Endodermal cell (in vitro differentiated cells): ENCODE measurements around the gene RAB3GAP2. TPM values are rescaled to one million over a fixed set of nuclear protein-coding genes. Genes with fewer than 3 reads are reported as not detected.

ENCODE experiments used
- DNase-seq: peaks from one replicate; pipeline ENCODE4 v3.0.0-alpha.2; 2017
- H3K27ac ChIP-seq: 2 replicates; pipeline ENCODE4 v1.5.1; 2013; ENCODE audit warnings: mild to moderate bottlenecking, low read depth, low read length, moderate library complexity
- H3K27me3 ChIP-seq: 2 replicates; pipeline ENCODE4 v1.6.1; 2013; ENCODE audit warnings: mild to moderate bottlenecking, low read length, moderate library complexity; ENCODE audit not compliant: insufficient read depth, control insufficient read depth, poor library complexity, severe bottlenecking
- H3K36me3 ChIP-seq: 2 replicates; pipeline ENCODE4 v1.7.0; 2013; ENCODE audit warnings: mild to moderate bottlenecking, low read length, moderate library complexity; ENCODE audit not compliant: control insufficient read depth, insufficient read depth
- H3K4me1 ChIP-seq: one replicate; pipeline ENCODE4 v1.7.0; 2013; ENCODE audit warnings: low read length; ENCODE audit not compliant: control insufficient read depth, insufficient read depth
- H3K4me3 ChIP-seq: 2 replicates; pipeline ENCODE4 v1.5.1; 2013; ENCODE audit warnings: mild to moderate bottlenecking, low read length, moderate library complexity
- H3K9ac ChIP-seq: 2 replicates; pipeline ENCODE4 v1.6.1; 2013; ENCODE audit warnings: mild to moderate bottlenecking, low read length, moderate library complexity; ENCODE audit not compliant: poor library complexity, severe bottlenecking; ENCODE audit errors: extremely low read depth
- H3K9me3 ChIP-seq: 2 replicates; pipeline ENCODE4 v1.6.1; 2013; ENCODE audit warnings: mild to moderate bottlenecking, low read length, moderate library complexity; ENCODE audit not compliant: control insufficient read depth
- H3K27ac Mint-ChIP-seq: 2 replicates; pipeline ENCODE4 v1.8.0; 2020; ENCODE audit warnings: mixed read lengths
- H3K27me3 Mint-ChIP-seq: 2 replicates; pipeline ENCODE4 v1.8.0; 2021; ENCODE audit warnings: mild to moderate bottlenecking, mixed read lengths; ENCODE audit not compliant: insufficient read depth
- H3K36me3 Mint-ChIP-seq: 2 replicates; pipeline ENCODE4 v1.8.0; 2020; ENCODE audit warnings: low read depth, mixed read lengths
- H3K4me1 Mint-ChIP-seq: 2 replicates; pipeline ENCODE4 v1.8.0; 2020; ENCODE audit warnings: mixed read lengths
- H3K4me3 Mint-ChIP-seq: 2 replicates; pipeline ENCODE4 v1.8.0; 2020; ENCODE audit warnings: mild to moderate bottlenecking, moderate library complexity, mixed read lengths
- H3K9me3 Mint-ChIP-seq: 2 replicates; pipeline ENCODE4 v1.8.0; 2020; ENCODE audit warnings: mild to moderate bottlenecking, mixed read lengths
- CTCF ChIP-seq: fragments of 200-600 bp; sonication (generic); conservative IDR thresholded peaks from 2 replicates; pipeline ENCODE4 v1.5.0; 2021; ENCODE audit warnings: antibody characterized with exemption, mild to moderate bottlenecking
- WGBS, 2 experiments: methylation state at CpG; one replicate each; pipeline versions ENCODE4 v1.1.5 to v1.1.7; 2013; ENCODE audit warnings: missing lambda C conversion rate in 2 of 2, mixed read lengths in 1 of 2; ENCODE audit not compliant: insufficient coverage in 1 of 2, insufficient read length in 1 of 2; 5-methylcytosine and 5-hydroxymethylcytosine counted together
- total RNA-seq, 2 donors: library from RNA; stranded (reverse); fragmentation: NEBNext Ultra II Directional in 1 of 2; extraction: Animal tissue kit (Norgen Biotek cat#: 25700) in 1 of 2; gene quantifications; 2 replicates in 1 of 2; 3 replicates in 1 of 2; pipeline ENCODE4 v1.2.1, GENCODE V29; 2021

Gene RAB3GAP2
- total RNA-seq, 2 donors from 2014 or later = 39.3 to 50.4 TPM

GRCh38 chr1:220166853-220167252, 105.4 kb downstream of the RAB3GAP2 start:
- DNase-seq = no peak
- Mint-ChIP-seq H3K4me3 (no peak overlapping the region), H3K4me1 (no peaks in the 10 kb centered on the region), H3K27ac (peak overlapping the region; percentile 42), H3K9me3 (no peaks in the 10 kb centered on the region), H3K27me3 (no peaks in the 10 kb centered on the region), H3K36me3 (peaks cover 49% of the 10 kb centered on the region)
- WGBS, 2 experiments = 97 to 100% methylated on average over 1 to 4 of the region's 4 CpGs
- no peak for TF ChIP-seq CTCF
- no peak overlapping the region for H3K4me3 ChIP-seq
- H3K36me3 ChIP-seq = peaks cover 73% of the 10 kb centered on the region
- no peaks in the 10 kb centered on the region for H3K9me3 ChIP-seq
- no peak overlapping the region for H3K9ac ChIP-seq
- H3K27ac ChIP-seq = no peak overlapping the region
- no peaks in the 10 kb centered on the region for H3K27me3 ChIP-seq
- no peaks in the 10 kb centered on the region for H3K4me1 ChIP-seq

- no peak overlapping the region for H3K4me3 Mint-ChIP-seq
- peaks cover 78% of the 10 kb centered on the region for H3K36me3 ChIP-seq
- no peaks in the 10 kb centered on the region for H3K27me3 Mint-ChIP-seq
- H3K4me1 ChIP-seq = no peaks in the 10 kb centered on the region
- WGBS, 2 experiments = 94% methylated on average over 2 of the region's 2 CpGs; no CpG with 5 or more reads in 1 of the 2 experiments
- no peaks in the 10 kb centered on the region for H3K9me3 Mint-ChIP-seq
- no peak for TF ChIP-seq CTCF
- DNase-seq = no peak
- H3K27ac Mint-ChIP-seq = no peak overlapping the region
- no peaks in the 10 kb centered on the region for H3K27me3 ChIP-seq
- H3K4me3 ChIP-seq = no peak overlapping the region
- H3K36me3 Mint-ChIP-seq = peaks cover 47% of the 10 kb centered on the region
- H3K9me3 ChIP-seq = no peaks in the 10 kb centered on the region
- H3K9ac ChIP-seq = no peak overlapping the region
- no peak overlapping the region for H3K27ac ChIP-seq
- no peaks in the 10 kb centered on the region for H3K4me1 Mint-ChIP-seq
Measured at GRCh38 chr1:220164517-220164916, 107.7 kb downstream of the RAB3GAP2 start.

- no peaks in the 10 kb centered on the region for H3K9me3 ChIP-seq
- WGBS, 2 experiments = 89 to 100% methylated on average over 1 of the region's 1 CpG
Measured at GRCh38 chr1:220164116-220164515, 108.1 kb downstream of the RAB3GAP2 start.

More at GRCh38 chr1:220164116-220164515, 108.1 kb downstream of the RAB3GAP2 start:
- H3K4me3 ChIP-seq = no peak overlapping the region
- Mint-ChIP-seq H3K9me3 (no peaks in the 10 kb centered on the region), H3K4me1 (no peaks in the 10 kb centered on the region), H3K4me3 (no peak overlapping the region), H3K27ac (no peak overlapping the region), H3K27me3 (no peaks in the 10 kb centered on the region), H3K36me3 (peaks cover 44% of the 10 kb centered on the region)
- DNase-seq = no peak
- H3K27me3 ChIP-seq = no peaks in the 10 kb centered on the region
- no peak overlapping the region for H3K27ac ChIP-seq
- H3K36me3 ChIP-seq = peaks cover 76% of the 10 kb centered on the region
- TF ChIP-seq CTCF = no peak
- no peaks in the 10 kb centered on the region for H3K4me1 ChIP-seq
- H3K9ac ChIP-seq = no peak overlapping the region
